NCI-H345 treated with DMSO at 0.1 percent for 48 hours (cell line): Measurements from ENCODE around the gene JDP2.
"Not testable (repeated sequence)": the region's sequence is repeated elsewhere in the genome, so short reads cannot be mapped to it uniquely, and the experiment has no call there.

Experiments
- DNase-seq: peaks from one replicate; lab custom pipeline; 2025; ENCODE audit not compliant: unreplicated experiment; lab: John Stamatoyannopoulos, UW

Gene JDP2, protein sequence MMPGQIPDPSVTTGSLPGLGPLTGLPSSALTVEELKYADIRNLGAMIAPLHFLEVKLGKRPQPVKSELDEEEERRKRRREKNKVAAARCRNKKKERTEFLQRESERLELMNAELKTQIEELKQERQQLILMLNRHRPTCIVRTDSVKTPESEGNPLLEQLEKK

DNA sequence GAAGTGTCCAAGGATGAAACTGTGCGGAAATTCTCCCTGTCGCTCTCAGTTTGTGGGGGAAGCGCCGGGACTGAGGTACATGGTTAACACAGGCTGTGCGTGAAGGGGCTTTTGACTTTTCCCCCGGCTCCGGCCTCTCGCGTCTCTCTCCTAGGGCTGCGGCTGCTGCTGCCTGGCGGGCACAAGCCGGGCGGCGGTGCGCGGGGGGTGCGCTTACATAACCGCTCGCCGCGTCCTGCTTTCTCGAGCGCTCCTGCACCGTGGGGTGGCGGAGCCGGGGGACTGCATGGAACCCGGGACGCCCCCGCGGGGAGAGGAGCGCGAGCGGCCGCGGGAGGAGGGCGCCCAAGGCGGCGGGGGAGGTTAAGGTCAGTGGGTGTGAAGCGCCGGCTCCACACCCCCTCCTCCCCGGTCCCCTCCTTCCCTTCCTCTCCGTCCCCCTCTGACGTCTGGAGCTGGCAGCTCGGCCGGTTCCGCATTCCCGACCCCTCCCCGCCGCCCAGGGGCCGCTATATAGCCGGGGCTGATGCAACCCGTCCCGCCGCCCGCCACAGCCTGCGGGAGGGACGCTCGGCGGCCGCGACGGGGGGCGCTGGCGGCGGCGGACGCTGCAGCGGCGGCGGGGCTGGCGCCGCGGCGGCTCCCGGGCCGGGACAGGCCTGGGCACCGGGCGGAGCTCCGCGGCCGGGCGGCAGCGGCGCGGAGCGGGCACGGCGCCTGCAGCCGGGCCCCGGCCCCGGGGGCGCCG, at the start of gene JDP2:
TSS of gene JDP2 (plus strand) at position 541 of the 748 bp plus-strand sequence. CDS start 9,899 bp downstream, outside the sequence.
- no peak for DNase-seq

DNA sequence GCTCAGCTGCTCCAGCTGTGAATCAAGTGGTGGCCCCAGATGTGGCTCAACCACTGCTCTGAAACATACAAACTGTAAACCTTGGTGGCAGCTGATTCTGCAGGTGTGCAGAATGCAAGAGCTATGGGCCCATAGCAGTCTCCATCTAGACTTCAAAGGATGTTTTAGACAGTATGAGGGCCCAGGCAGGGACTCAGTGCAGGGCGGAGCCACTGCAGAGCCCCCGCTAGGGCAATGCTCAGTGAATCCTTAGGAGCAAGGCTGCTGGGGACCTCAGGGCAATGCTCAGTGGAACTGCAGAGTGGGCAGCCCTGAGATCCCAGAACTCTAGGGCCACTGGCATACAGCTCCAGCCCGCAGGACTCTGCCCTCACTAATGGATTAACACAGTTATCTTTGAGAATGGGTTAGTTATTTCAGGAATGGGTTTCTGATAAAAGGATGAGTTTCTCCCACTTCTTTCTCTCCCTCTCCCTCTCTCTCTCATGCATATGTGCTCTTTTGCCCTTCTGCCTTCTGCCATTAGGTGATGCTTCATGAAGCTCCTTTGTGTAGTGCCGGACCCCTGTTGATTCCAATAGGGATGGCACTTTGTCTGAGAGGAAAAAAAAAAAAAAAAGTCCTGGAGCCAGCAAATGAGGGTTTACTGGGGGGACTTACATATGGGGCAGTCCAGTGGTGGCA, 48.4 kb upstream of the JDP2 start:
- DNase-seq = no peak

DNA sequence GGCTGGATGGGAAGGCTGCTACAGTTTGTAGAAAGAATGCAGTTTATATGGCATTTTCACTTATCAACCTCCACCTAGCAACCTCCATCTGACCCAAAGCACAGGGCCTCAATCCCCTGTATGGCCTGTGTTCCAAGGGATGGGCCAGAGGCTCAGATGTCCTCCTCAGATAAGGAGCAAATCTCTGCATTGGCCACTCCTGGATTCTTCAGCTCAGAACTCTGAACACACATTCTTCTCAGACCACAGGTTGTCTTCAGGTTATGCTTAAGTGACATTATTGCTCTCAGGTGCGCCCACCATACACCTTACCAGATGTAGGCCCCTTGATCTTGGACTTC, 47.9 kb upstream of the JDP2 start:
- no peak for DNase-seq

DNA sequence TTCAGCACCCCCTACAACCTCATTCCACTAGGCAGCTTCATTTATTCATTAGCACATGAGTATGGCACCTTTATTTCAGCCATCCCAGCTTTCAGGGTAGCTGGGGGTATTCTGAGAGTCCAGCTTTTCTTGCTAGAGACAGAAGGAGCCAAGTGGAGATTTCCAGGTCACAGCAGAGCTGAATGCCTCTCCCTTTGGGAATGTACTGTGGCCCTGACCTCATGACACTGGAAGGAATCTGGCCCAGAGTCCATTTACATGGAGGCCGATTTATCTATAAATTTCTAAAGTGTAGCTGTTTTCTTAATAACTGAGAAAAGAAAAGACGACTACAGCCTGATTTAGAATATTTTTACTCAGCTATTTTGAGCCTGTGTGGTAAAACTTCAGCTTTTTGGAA, 47.2 kb upstream of the JDP2 start:
- DNase-seq = no peak

DNA sequence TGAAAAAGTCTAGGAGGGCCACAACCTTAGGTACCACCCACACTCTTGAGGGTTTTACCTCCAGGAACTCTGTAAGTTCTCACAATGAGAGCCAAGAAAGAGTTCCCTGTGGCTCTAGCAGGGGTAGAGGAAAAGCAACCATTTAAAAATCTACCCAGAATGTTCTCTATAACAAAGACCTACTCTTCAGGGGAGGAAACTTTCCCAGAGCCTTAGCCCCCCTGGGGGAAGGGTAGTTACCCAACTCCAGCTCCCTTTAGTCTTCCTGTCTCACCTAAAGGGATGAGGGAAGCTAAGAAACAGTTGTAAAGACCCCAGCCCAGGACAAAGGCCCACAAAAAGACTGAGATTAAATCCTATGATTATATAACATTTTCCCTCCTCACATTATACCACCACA, 46.2 kb upstream of the JDP2 start:
- DNase-seq = no peak

DNA sequence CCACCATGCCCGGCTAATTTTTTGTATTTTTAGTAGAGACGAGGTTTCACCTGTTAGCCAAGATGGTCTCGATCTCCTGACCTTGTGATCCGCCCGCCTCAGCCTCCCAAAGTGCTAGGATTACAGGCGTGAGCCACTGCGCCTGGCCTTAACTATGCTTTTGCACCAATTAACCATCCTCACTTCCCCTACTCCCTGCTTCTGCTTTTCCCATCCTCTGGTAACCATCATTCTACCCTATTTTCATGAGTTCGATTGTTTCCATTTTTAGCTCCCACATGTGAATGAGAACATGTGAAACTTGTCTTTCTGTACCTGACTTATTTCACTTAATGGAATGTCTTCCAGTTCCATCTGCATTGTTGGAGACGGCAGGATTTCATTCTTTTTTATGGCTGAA, 44.6 kb upstream of the JDP2 start:
- not testable (repeated sequence) for DNase-seq

DNA sequence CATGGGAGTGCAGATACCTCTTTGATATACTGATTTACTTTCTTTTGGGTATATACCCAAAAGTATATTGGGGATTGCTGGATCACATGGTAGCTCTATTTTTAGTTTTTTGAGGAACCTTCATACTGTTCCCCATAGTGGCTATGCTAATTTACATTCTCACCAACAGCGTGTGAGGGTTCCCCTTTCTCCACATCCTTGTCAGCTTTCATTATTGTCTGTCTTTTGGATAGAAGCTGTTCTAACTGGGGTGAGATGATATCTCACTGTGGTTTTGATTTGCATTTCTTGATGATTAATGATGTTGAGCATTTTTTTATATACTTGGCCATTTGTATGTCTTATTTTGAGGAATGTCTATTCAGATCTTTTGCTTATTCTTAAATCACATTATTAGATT, 44.1 kb upstream of the JDP2 start:
- no peak for DNase-seq

DNA sequence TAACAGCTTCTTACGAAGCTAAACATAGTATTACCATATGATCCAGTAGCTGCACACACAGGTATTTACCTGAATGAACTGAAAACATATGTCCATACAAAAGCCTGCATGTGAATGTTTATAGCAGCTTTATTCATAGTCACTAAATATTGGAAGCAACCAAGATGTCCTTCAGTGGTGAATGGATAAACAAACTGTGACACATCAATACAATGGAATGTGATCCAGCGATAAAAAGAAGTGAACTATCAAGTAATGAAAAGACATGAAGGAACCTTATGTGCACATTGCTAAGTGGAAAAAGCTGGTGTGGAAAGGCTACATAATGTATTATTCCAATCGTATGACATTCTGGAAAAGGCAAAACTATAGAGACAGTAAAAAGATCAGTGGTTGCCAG, 38.1 kb upstream of the JDP2 start:
- DNase-seq = no peak

DNA sequence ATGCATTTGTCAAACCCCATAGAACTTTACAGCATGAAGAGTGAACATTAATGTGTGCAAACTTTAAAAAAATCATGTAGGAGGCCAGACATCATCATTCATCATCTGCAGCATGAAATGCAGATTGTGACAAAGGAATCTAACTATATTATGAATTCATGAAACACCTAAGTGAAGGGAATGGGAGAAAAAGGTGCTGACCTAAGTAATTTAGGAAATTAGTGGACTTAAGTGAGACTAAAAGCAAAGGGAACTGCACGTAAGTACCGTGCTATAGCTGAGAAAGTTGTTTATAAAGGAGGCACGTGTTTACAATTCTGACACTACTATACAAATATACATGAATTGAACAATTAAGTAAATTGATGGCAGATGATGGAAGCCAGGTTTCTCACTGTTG, 37.6 kb upstream of the JDP2 start:
- DNase-seq = no peak

DNA sequence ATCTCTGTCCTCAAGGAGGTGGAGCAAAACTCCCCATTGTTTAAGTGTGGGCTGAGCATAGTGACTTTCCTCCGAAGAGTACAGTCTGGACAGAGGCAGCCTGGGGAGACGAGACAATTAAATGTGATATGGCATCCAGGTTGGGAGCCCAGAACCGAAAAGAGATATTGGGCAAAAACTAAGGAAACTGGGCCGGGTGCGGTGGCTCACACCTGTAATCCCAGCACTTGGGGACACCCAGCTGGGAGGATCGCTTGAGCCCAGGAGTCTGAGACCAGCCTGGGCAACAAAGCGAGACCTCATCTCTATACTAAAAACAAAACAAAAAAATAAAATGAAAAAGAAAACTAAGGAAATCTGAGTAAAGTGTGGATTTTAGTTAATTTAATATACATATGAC, 35.9 kb upstream of the JDP2 start:
- no peak for DNase-seq

DNA sequence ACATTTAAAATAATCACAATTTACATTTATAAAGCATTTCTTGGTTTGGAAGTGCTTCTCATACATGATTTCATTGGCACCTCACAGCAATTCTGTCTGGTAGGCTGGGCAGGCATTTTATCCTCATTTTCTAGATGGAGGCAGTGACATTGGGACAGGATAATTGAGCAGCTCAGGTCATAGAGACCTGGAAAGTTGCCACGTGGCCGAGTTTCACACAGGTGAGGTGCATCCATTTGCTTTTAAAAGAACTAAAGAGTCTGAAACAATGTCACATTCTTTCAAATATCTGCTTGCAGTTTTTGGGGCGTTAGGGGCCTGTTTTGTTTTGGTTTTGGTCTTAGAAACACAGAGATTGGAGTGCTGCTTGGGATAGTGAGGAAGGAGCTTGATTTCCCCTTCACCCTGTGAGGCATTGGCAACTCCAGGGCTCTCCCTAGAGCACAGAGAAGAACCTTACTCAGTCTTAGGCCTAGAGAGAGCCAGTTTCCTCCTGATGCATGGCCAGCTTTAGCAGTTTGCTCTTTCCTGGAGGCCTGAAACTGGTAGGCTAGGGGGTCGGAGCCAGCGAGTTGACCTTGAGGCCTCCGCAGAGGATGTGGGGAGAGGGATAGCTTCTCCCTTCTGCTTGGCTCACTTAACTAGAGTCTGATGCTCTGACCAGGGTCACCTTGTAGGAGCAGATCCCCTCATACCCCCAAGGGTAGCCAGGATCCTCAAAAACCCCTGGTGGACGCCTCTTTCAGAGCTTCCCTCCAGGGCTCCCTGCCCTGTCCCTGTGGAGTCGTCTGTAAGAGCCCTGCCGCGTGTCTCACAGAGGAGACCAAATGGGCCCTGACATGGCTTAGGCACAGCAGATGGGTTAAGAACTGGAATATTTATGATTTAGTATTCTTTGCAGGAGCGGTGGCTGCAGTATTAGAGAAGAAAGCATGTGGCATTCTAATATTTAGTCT, 34.9 kb upstream of the JDP2 start:
- no peak for DNase-seq

DNA sequence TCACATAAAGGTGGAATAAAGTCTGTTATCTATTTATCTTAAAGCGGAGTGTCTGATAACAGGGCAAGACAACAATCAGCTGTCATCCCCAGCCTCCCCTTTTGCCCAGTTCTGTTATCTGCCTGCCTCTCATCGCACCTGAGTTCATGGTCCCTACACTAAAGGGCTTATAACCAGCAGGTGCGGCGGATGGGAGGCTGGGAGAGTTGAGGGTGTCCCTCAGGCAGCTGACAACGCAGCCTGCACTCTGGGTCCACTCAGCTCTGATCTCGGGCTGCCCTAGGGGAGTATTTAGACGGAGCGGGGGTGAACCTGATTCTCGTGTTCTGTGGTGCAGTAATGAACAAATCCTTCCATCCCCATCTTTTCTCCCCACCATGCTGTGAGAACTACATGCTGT, 34.0 kb upstream of the JDP2 start:
- DNase-seq = no peak

DNA sequence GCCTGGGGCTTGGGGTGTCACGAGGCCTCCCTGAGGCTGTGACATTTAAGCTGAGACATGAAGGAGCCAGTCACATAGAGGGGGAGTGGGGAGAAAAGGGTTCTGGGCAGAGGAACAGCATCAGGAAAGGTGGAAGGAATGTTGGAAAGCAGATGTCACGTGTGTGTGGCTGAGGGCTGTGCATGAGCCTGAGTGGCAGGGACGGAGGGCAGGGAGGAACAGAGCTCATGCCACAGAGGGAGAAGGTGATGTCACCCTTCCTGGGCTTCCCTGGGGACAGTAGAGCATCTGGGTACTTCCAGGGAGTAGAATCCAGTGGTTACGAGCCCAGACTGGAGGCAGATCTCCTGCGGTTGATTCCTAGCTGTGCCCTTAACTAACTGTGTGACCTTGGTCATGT, 32.0 kb upstream of the JDP2 start:
- no peak for DNase-seq

DNA sequence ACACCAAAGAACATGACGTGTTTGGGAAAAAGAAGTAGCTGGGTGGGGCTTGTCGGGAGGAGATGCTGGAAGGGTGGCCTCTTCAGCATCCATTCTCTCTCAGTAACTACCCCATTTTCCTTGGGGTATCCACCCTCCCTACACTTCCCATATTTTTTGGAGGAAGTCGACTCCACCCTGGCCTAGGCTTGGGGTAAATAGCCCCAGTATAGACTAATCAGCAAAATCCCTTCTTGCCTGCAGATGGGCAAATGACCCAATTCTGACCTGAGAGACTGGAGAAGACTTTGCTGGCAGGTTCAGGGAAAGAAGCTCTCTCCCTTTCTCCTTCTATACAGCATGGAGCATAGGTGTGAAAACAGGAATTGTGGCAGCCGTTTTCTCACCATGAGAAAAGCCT, 28.5 kb upstream of the JDP2 start:
- DNase-seq = no peak

DNA sequence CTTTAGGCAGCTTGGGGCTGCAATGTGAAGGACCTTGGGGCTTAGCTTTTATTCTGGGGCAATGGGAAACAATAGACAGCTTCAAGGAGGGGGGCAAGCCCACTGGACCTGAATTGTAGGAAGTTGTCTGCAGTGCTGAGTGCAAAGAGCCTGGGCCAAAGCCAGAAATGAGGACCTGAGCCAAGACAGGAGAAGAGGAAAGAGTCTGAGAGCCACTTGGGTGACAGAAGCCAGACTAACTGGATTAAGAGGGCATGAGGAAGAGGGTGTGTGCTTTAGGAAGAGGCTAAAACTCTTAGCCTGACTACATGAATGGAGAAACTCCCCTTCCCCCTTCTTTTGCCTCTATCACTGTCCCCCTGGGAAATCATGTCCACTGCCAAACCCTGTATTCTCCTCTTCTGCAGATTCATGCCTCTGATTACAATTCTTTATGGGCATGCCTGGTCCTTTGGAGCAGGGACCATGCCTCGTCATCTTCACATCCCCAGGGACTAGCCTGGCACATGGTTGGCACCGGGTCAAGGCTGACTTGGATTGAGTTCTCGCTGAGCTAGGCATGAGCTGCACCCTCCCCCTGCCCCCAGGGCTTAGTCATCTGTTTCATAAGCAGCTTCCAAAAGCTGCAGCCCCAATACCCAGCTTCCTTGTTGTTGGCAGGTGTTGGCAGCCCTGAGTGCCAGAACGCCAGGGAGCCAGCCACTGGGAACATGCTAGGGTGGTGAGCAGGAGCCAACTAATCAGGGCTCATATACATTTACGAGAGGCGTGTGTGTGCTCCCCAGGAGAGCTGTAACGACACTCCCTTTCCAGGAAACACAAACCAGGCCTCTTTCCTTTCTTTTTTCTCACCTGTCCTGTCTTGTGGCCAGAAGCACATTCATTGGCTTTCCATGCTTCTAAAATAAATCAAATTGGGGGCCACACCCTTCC, 27.7 kb upstream of the JDP2 start:
- peak; percentile 100 for DNase-seq

DNA sequence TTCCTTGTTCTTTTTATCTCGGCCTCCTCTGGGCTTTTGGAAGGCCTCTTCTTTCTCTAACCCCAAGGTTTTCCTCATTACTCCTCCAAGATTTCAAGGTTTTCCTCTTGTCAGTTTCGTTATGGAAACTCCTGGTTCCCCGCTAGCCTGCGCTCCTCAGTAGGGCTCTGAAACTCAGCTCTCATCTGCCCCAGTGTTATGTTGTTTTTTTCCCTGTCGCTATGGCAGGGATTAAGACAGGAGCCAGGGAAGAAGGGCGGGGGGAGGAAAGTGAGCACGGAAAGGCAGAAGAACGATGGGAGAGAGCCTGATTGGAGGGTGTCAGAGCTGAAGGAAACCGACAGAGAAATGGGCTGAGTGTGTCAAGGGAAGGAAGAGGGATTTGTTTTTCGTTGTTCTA, 26.5 kb upstream of the JDP2 start:
- no peak for DNase-seq

DNA sequence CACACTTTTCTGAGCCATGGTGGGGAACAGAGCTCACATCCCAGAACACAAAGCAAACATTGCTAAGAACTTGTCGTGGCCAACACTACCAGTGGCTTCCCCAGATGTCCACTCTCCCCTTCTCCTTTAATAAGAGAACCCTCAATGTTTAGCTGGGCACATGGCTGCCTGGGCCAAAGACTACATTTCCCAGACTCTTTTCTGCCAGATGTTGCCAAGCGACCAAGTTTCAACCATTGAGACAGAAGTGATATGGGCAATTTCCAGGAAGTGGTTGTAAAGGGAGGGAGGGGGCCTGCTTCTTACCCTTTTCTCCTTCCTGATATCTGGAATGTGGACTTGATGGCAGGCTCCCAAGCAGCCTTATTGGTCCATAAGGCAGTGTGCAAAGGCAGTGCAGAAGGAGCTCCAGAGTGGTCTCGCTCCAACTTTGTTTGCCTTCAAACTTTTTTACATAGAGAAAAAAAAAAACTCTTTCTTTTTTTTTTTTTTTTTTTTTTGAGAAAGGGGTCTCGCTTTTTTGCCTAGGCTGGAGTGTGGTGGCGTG, 24.9 kb upstream of the JDP2 start:
- no peak for DNase-seq

DNA sequence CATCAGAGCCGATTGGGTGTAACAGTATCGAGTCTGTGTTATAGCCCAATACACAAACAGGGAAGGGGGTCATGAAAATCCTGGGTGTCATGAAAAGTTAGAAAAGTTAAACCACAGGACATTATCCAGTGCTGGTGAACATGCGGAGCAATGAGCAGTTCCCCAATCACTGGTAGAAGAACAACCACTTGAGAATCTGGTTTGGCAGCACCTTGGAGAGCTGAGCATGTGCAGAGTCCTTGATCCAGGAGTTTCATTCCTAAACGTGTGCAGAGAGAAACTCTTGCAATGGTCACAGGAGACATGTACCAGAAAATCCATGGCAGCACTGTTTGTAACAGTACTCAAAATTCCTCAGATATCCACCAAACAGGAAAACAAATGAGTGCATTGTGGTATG, 23.0 kb upstream of the JDP2 start:
- DNase-seq = no peak

DNA sequence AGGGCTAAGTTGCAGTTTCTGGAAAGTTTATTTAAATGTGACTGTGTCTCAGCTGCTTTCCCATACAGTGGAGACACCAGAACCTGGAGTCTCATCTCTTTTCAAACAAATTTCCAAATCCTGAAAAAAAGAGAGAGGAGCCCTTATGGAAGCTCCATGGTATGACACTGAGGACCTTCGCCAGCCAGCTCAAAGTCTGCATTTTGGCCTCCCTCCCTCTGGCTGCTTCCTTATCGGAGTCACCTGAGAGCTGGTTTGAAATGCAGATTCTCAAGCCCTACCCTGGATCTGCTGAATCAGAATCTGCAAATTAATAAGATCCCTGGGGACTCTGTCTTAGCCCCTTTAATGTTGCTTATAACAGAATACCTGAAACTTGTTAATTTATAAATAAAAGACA, 21.7 kb upstream of the JDP2 start:
- no peak for DNase-seq

DNA sequence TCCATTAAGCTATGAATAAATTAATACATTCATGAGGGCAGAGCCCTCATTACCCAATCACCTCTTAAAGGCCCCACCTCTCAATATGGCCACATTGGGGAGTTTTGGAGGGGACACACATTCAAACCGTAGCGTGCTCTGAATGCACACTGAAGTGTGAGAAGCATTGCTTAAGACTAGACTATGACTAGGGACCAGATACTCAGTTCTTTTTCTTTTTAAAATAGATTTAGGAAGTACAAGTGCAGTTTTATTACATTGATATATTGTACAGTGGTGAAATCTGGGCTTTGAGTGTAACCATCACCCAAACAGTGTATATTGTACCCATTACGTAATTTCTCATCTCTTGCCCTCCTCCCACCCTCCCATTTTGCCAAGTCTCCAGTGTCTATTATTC, 21.0 kb upstream of the JDP2 start:
- DNase-seq = no peak
